HEK293 (cell line): ENCODE results near the gene KBTBD12.
"Not testable (repeated sequence)": the region's sequence is repeated elsewhere in the genome, so short reads cannot be mapped to it uniquely, and the experiment has no call there.

Experiments
- CTCF ChIA-PET: fragments of 350-600 bp; formaldehyde crosslinking; extraction: SDS; loops from one replicate; lab custom pipeline; 2021; ENCODE audit warnings: antibody characterized with exemption; lab: Yijun Ruan, JAX
- POLR2A ChIA-PET: fragments of 300-600 bp; formaldehyde crosslinking; extraction: SDS; loops from one replicate; lab custom pipeline; 2020; ENCODE audit warnings: antibody characterized with exemption, inconsistent platforms; lab: Yijun Ruan, JAX
- H3K27ac ChIP-seq: fragments of 200-500 bp; sonication (Bioruptor generic); 2 replicates; pipeline ENCODE4 v1.5.1; 2014; ENCODE audit warnings: low read depth, low read length, control low read depth, inconsistent platforms; ENCODE audit errors: extremely low read depth
- H3K36me3 ChIP-seq, 2 experiments: fragments of 200-500 bp in 1 of 2; sonication (Bioruptor generic) in 1 of 2; 1 replicate in 1 of 2; 2 replicates in 1 of 2; pipeline ENCODE4 v1.5.1; 2014 to 2017; ENCODE audit warnings: inconsistent platforms in 2 of 2, low read length in 2 of 2; ENCODE audit not compliant: control insufficient read depth in 2 of 2, insufficient read depth in 1 of 2
- H3K4me1 ChIP-seq: fragments of 200-500 bp; sonication (Bioruptor generic); 2 replicates; pipeline ENCODE4 v1.5.1; 2014; ENCODE audit warnings: mild to moderate bottlenecking, low read length, inconsistent platforms; ENCODE audit not compliant: control insufficient read depth, insufficient read depth
- H3K4me3 ChIP-seq: 2 replicates; pipeline ENCODE4 v1.5.1; 2011; ENCODE audit warnings: low read depth, mild to moderate bottlenecking, control low read depth, low read length, moderate library complexity
- H3K9me3 ChIP-seq: fragments of 200-500 bp; sonication (Bioruptor generic); 2 replicates; pipeline ENCODE4 v1.5.1; 2014; ENCODE audit warnings: low read depth, low read length, inconsistent platforms; ENCODE audit not compliant: control insufficient read depth, insufficient read depth
- BCL11A ChIP-seq: fragments of 450-650 bp; formaldehyde crosslinking; IDR thresholded peaks from 2 replicates; pipeline ENCODE4 v1.5.1; 2016; ENCODE audit warnings: low read depth, missing biosample characterization, missing genetic modification characterization
- HOXA7 ChIP-seq: sonication (generic); formaldehyde crosslinking; IDR thresholded peaks from 2 replicates; pipeline ENCODE4 v1.8.1; 2022; ENCODE audit warnings: missing genetic modification reagents, borderline replicate concordance
- SP2 ChIP-seq: fragments of 450-650 bp; formaldehyde crosslinking; IDR thresholded peaks from 2 replicates; pipeline ENCODE4 v1.5.1; 2016; ENCODE audit warnings: missing biosample characterization, missing genetic modification characterization
- SP3 ChIP-seq: fragments of 450-650 bp; formaldehyde crosslinking; IDR thresholded peaks from 2 replicates; pipeline ENCODE4 v1.5.1; 2016; ENCODE audit warnings: missing biosample characterization, missing genetic modification characterization
- ZBTB7A ChIP-seq: fragments of 450-650 bp; formaldehyde crosslinking; IDR thresholded peaks from 2 replicates; pipeline ENCODE4 v1.5.1; 2016; ENCODE audit warnings: low read depth, missing biosample characterization, missing genetic modification characterization
- ZNF214 ChIP-seq: fragments of 450-650 bp; formaldehyde crosslinking; IDR thresholded peaks from 2 replicates; pipeline ENCODE4 v1.5.1; 2017; ENCODE audit warnings: missing biosample characterization, mild to moderate bottlenecking, missing genetic modification characterization, borderline replicate concordance
- ZNF239 ChIP-seq: fragments of 450-650 bp; formaldehyde crosslinking; IDR thresholded peaks from 2 replicates; pipeline ENCODE4 v1.5.1; 2016; ENCODE audit warnings: missing biosample characterization, missing genetic modification characterization
- ZNF274 ChIP-seq, 2 experiments: fragments of 200-500 bp in 1 of 2; fragments of 450-650 bp in 1 of 2; sonication (Bioruptor generic) in 1 of 2; formaldehyde crosslinking in 1 of 2; IDR thresholded peaks; 2 replicates each; pipeline versions ENCODE4 v1.5.1 to v1.6.1; 2014 to 2016; ENCODE audit warnings: borderline replicate concordance in 1 of 2, inconsistent platforms in 1 of 2, low read length in 1 of 2, missing biosample characterization in 1 of 2, missing genetic modification characterization in 1 of 2
- ZNF48 ChIP-seq: fragments of 450-650 bp; formaldehyde crosslinking; IDR thresholded peaks from 2 replicates; pipeline ENCODE4 v1.5.1; 2016; ENCODE audit warnings: missing biosample characterization, missing genetic modification characterization
- ZNF654 ChIP-seq: fragments of 450-650 bp; formaldehyde crosslinking; IDR thresholded peaks from 2 replicates; pipeline ENCODE4 v1.5.1; 2016; ENCODE audit warnings: low read depth, missing biosample characterization, missing genetic modification characterization
- TF ChIP-seq, protein P1 (sequence below): IDR thresholded peaks from 2 replicates; pipeline ENCODE4 v1.6.1; 2011; ENCODE audit warnings: mild to moderate bottlenecking, low read depth, low read length, borderline replicate concordance
- TF ChIP-seq, protein P2 (sequence below): fragments of 450-650 bp; formaldehyde crosslinking; IDR thresholded peaks from 2 replicates; pipeline ENCODE4; 2016; ENCODE audit warnings: missing biosample characterization, missing genetic modification characterization
- TF ChIP-seq, protein P3 (sequence below): fragments of 450-650 bp; formaldehyde crosslinking; IDR thresholded peaks from 2 replicates; pipeline ENCODE4 v1.5.1; 2016; ENCODE audit warnings: missing biosample characterization, missing genetic modification characterization

Gene KBTBD12

DNA sequence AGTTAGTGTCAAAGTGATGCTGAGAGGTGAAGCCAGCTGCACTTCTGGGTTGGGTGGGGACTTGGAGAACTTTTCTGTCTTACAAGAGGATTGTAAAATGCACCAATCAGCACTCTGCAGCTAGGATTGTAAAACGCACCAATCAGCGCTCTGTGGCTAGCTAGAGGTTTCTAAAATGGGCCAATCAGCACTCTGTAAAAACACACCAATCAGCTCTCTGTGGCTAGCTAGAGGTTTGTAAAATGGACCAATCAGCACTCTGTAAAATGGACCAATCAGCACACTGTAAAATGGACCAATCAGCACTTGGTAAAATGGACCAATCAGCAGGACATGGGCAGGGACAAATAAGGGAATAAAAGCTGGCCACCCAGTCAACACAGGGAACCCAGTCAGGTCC lies 1.2 kb upstream of the KBTBD12 start:
- 0 out of 2 replicates have a peak, but pooled peaks have one; percentile 13 for TF ChIP-seq SP2 (tag by site-specific recombination)
- POLR2A ChIA-PET, H3K36me3 ChIP-seq, H3K4me1 ChIP-seq, H3K27ac ChIP-seq, H3K4me3 ChIP-seq, H3K9me3 ChIP-seq: not testable (repeated sequence)
- CTCF ChIA-PET: interaction anchor here (1.6 kb wide), 1 partner anchor 43 kb away, joined by 3 read pairs; no protein-coding TSS in a partner anchor

DNA sequence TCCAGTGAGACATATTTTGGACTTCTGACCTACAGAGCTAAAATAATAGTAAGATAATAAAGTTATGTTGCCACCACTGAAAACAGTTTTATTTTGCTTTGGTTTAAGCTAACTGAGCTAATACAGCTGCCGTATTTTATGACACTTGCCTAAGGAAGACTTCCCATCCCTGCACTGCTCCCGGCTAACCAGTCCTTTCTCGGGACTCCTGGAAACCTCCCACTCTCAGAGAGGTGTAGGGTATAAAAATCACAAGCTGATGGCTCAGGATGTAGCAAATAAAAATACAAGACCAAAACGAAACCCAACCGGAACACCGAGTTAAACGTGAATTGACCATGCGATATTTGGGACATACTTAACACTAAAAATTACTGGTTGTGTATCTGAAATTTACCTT lies 448 bp upstream of the KBTBD12 start:
- CTCF ChIA-PET: interaction anchor here (1.6 kb wide), 1 partner anchor 42 kb away, joined by 3 read pairs; no protein-coding TSS in a partner anchor

DNA sequence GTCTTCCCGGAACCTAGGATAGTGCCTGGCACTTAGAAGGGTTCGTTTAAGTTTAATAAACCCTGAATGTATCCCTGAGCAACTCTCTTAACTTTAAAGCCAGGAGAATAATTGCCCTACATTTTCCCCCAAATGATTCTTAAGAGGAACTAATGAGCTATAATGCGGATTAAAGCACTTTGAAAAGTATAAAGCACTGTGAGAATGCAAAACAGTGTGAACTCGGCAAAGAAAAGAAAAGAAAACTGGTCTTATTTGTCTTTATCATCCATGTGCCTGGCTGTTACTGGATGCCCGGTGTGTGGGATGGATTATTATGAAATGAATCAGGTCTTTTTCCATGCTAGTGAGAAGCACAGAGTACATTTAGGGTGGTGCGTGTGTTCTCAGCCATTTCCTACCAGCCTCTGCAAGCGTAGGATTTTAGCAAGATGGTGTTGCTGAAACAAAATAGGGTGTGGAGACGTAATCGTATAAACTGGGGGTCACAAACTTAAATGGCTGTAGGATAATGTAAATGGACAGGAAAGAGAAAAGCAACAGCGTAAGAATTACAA lies 983 bp downstream of the KBTBD12 start:
- CTCF ChIA-PET: no interaction called here
- H3K4me3 ChIP-seq: no peak overlapping the region
- H3K9me3 ChIP-seq: no peaks in the 10 kb centered on the region
- TF ChIP-seq ZNF214 (tag by site-specific recombination) (no peak), ZBTB7A (no peak), HOXA7 (CRISPR knock-in tag) (no peak), ZNF239 (no peak), ZNF274 (IDR thresholded peaks at IDR 0.05; ENCODE audit: low read length) (no peak), ZNF274 (tag by site-specific recombination; IDR thresholded peaks at IDR 0.05; ENCODE audit: borderline replicate concordance) (no peak), BCL11A (tag by site-specific recombination) (no peak)
- TF ChIP-seq, protein P1, sequence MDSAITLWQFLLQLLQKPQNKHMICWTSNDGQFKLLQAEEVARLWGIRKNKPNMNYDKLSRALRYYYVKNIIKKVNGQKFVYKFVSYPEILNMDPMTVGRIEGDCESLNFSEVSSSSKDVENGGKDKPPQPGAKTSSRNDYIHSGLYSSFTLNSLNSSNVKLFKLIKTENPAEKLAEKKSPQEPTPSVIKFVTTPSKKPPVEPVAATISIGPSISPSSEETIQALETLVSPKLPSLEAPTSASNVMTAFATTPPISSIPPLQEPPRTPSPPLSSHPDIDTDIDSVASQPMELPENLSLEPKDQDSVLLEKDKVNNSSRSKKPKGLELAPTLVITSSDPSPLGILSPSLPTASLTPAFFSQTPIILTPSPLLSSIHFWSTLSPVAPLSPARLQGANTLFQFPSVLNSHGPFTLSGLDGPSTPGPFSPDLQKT: no peak
- TF ChIP-seq, protein P2, sequence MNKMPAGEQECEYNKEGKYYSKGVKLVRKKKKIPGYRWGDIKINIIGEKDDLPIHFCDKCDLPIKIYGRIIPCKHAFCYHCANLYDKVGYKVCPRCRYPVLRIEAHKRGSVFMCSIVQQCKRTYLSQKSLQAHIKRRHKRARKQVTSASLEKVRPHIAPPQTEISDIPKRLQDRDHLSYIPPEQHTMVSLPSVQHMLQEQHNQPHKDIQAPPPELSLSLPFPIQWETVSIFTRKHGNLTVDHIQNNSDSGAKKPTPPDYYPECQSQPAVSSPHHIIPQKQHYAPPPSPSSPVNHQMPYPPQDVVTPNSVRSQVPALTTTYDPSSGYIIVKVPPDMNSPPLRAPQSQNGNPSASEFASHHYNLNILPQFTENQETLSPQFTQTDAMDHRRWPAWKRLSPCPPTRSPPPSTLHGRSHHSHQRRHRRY (tag by site-specific recombination): no peak
- TF ChIP-seq, protein P3, sequence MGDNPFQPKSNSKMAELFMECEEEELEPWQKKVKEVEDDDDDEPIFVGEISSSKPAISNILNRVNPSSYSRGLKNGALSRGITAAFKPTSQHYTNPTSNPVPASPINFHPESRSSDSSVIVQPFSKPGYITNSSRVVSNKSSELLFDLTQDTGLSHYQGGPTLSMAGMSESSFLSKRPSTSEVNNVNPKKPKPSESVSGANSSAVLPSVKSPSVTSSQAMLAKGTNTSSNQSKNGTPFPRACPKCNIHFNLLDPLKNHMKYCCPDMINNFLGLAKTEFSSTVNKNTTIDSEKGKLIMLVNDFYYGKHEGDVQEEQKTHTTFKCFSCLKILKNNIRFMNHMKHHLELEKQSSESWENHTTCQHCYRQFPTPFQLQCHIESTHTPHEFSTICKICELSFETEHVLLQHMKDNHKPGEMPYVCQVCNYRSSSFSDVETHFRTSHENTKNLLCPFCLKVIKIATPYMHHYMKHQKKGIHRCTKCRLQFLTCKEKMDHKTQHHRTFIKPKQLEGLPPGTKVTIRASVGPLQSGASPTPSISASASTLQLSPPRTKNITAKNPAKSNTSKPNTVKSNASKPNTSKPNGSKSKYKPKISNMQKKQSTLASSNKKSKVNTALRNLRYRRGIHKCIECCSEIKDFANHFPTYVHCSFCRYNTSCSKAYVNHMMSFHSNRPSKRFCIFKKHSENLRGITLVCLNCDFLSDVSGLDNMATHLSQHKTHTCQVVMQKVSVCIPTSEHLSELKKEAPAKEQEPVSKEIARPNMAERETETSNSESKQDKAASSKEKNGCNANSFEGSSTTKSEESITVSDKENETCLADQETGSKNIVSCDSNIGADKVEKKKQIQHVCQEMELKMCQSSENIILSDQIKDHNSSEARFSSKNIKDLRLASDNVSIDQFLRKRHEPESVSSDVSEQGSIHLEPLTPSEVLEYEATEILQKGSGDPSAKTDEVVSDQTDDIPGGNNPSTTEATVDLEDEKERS (tag by site-specific recombination): no peak
- POLR2A ChIA-PET: no interaction called here
- no peak overlapping the region for H3K27ac ChIP-seq
- H3K4me1 ChIP-seq: no peaks in the 10 kb centered on the region
- H3K36me3 ChIP-seq: no peaks in the 10 kb centered on the region

More for the DNA sequence above, 448 bp upstream of the KBTBD12 start:
- H3K27ac ChIP-seq: no peak overlapping the region
- POLR2A ChIA-PET: no interaction called here
- TF ChIP-seq ZNF654 (tag by site-specific recombination): no peak
- TF ChIP-seq SP3 (tag by site-specific recombination): no peak
- no peak for TF ChIP-seq ZNF48 (tag by site-specific recombination)
- H3K36me3 ChIP-seq: no peaks in the 10 kb centered on the region
- no peak overlapping the region for H3K4me3 ChIP-seq
- H3K4me1 ChIP-seq: no peaks in the 10 kb centered on the region
- H3K9me3 ChIP-seq: no peaks in the 10 kb centered on the region
